Karpas-422 (cell line): ENCODE measurements around the gene SLC6A14. TPM values are rescaled to one million over a fixed set of nuclear protein-coding genes. Genes with fewer than 3 reads are reported as not detected.

Source experiments
- DNase-seq: peaks from one replicate; pipeline ENCODE4 v3.0.0-alpha.2; 2015
- H2AFZ ChIP-seq: fragments of 200-600 bp; sonication (generic); 2 replicates; pipeline ENCODE4 v1.6.1; 2014; ENCODE audit warnings: antibody characterized with exemption, low read length, mixed read lengths
- H3K27ac ChIP-seq: fragments of 200-600 bp; sonication (generic); 2 replicates; pipeline ENCODE4 v1.5.1; 2014; ENCODE audit warnings: mild to moderate bottlenecking, low read length, moderate library complexity
- H3K27me3 ChIP-seq: fragments of 200-600 bp; sonication (generic); 2 replicates; pipeline ENCODE4 v1.6.1; 2014; ENCODE audit warnings: low read length, mixed read lengths
- H3K36me3 ChIP-seq: fragments of 200-600 bp; sonication (generic); 2 replicates; pipeline ENCODE4 v1.6.1; 2014; ENCODE audit warnings: low read length, mixed read lengths; ENCODE audit not compliant: insufficient read depth
- H3K4me1 ChIP-seq: fragments of 200-600 bp; sonication (generic); 2 replicates; pipeline ENCODE4 v1.6.1; 2014; ENCODE audit warnings: mild to moderate bottlenecking, low read length, mixed read lengths
- H3K4me2 ChIP-seq: fragments of 200-600 bp; sonication (generic); 2 replicates; pipeline ENCODE4 v1.6.1; 2014; ENCODE audit warnings: low read length, low read depth, mild to moderate bottlenecking; ENCODE audit not compliant: poor library complexity, severe bottlenecking
- H3K4me3 ChIP-seq: fragments of 200-600 bp; sonication (generic); 2 replicates; pipeline ENCODE4 v1.5.1; 2014; ENCODE audit warnings: mild to moderate bottlenecking, antibody characterized with exemption, low read length, mixed read lengths
- H3K79me2 ChIP-seq: fragments of 200-600 bp; sonication (generic); 2 replicates; pipeline ENCODE4 v1.6.1; 2014; ENCODE audit warnings: mild to moderate bottlenecking, low read length, mixed read lengths
- H3K9ac ChIP-seq: fragments of 200-600 bp; sonication (generic); 2 replicates; pipeline ENCODE4 v1.6.0; 2014; ENCODE audit warnings: low read length
- H3K9me2 ChIP-seq: fragments of 200-600 bp; sonication (generic), shearing (Covaris generic); replicated peaks from 2 replicates; pipeline ENCODE4 v1.6.0; 2014; ENCODE audit warnings: mild to moderate bottlenecking, low read length, moderate library complexity; ENCODE audit not compliant: insufficient read depth
- H3K9me3 ChIP-seq: fragments of 300-700, 200-600 bp; sonication (generic); 2 replicates; pipeline ENCODE4 v1.6.1; 2014; ENCODE audit warnings: low read length, mixed read lengths
- H4K20me1 ChIP-seq: fragments of 200-600 bp; sonication (generic); 2 replicates; pipeline ENCODE4 v1.6.1; 2014; ENCODE audit warnings: mild to moderate bottlenecking, antibody characterized with exemption, low read length, low read depth; ENCODE audit not compliant: insufficient read depth
- total RNA-seq: library from RNA; depleted of rRNA; stranded (reverse); fragments of >200 nt; shearing (Covaris generic); gene quantifications from 2 replicates; pipeline ENCODE4 v1.2.3, GENCODE V29; 2014; ENCODE audit warnings: low replicate concordance

The SLC6A14 gene
- total RNA-seq, 1 experiment from 2014 or later: not detected

DNA sequence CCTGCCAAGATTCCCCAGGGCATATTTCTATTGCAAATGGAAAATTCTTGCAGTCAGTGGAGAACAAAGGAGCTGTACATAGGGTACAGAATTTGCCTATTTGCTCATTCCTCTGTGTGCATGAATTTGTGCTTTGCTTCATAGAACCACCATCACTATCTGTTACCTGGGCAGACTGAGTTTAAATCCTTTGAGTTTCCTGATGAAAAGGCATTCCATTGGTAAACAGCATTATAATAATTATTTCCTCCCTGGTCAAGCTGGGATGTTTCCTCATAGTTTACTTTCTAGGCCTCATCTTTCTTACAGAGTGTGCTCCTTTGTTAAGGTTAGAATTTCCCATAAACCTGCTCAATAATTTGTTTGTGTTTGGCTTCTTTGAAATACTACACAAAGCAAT is 809 bp upstream of the SLC6A14 start:
- Histone ChIP-seq H3K4me2 (no peak overlapping the region), H3K27ac (no peak overlapping the region), H3K4me1 (no peaks in the 10 kb centered on the region), H3K4me3 (no peak overlapping the region), H3K27me3 (no peaks in the 10 kb centered on the region), H3K79me2 (no peaks in the 10 kb centered on the region), H3K9me2 (no peaks in the 10 kb centered on the region), H3K9ac (no peak overlapping the region), H4K20me1 (no peaks in the 10 kb centered on the region), H3K9me3 (no peaks in the 10 kb centered on the region), H3K36me3 (no peaks in the 10 kb centered on the region), H2AFZ (no peak overlapping the region)
- DNase-seq: no peak

DNA sequence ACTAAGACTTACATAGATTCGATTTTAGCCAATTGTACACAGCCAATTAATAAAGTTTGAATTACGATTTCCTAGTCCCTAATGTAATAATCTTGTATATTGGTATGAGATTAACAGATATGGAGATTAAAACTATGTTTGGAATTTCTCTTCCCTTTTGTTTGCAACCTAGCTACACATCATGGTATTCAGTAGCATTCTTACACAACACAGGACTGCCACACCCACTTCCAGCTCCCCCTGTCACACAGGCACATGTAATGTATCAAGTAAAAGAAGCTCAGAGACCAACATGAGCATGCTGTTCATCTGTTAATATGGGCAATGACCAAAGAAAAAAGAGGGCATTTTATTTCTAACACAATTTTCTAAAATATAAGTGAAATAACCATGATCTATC is 12.8 kb downstream of the SLC6A14 start:
- Histone ChIP-seq H3K9ac (no peak overlapping the region), H3K27ac (no peak overlapping the region), H3K4me1 (no peaks in the 10 kb centered on the region), H3K4me2 (no peak overlapping the region), H3K79me2 (no peaks in the 10 kb centered on the region), H3K36me3 (no peaks in the 10 kb centered on the region), H3K4me3 (no peak overlapping the region), H3K9me3 (no peaks in the 10 kb centered on the region), H3K27me3 (no peaks in the 10 kb centered on the region), H4K20me1 (no peaks in the 10 kb centered on the region), H2AFZ (no peak overlapping the region), H3K9me2 (no peaks in the 10 kb centered on the region)
- no peak for DNase-seq

DNA sequence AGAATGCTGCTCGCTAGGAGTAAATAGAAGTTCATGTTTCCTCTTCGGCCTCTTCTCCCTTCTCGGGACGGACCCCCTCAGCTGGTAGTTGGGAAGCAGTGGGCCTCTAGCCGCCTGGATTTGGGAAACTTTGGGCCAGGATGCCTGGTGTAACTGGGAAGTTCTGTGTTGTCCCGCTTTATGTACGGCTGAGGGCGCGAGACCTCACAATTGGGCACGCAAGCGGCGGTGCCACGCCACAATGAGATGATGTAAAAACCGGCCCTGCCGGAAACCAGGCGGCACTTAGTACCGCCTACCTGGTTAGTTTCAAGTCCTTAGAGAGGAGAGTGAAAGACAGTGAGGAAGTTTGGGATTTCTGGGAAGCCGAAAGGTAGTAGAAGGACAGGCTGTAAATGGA is 26.4 kb downstream of the SLC6A14 start, which contains the start of gene CT83:
Gene CT83, minus strand, starts transcription at position 155 of the 400 bp plus-strand sequence. Its CDS starts 120 bp downstream, at position 35.
- no peak for DNase-seq
- no peak within 1 kb of the TSS for H3K4me3 ChIP-seq
- H3K9me2 ChIP-seq: no peaks in the 10 kb centered on the region
- H3K79me2 ChIP-seq: no peaks in the 10 kb centered on the region
- H3K9me3 ChIP-seq: no peaks in the 10 kb centered on the region
- H3K4me2 ChIP-seq: no peak within 1 kb of the TSS
- H4K20me1 ChIP-seq: no peaks in the 10 kb centered on the region
- H2AFZ ChIP-seq: no peak within 1 kb of the TSS
- no peaks in the 10 kb centered on the region for H3K27me3 ChIP-seq
- H3K27ac ChIP-seq: no peak within 1 kb of the TSS
- no peaks in the 10 kb centered on the region for H3K4me1 ChIP-seq
- H3K36me3 ChIP-seq: no peaks in the 10 kb centered on the region
- H3K9ac ChIP-seq: no peak within 1 kb of the TSS

DNA sequence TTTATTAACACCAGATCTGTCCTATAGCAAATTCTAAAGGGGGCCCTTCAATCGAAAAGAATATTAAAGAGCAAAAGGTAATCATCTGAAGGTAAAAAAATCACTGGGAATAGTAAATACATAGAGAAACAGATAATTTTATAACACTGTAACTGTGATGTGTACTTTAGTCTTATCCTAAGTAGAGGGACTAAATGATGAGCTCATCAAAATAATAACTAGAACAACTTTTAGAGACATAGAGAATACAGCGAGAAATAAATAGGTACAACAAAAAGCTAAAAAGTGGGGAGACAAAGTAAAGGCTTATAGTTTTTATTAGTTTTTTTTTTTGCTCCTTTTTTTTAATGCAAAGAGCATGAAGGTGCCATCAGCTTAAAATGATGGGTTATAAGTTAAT is 43.7 kb downstream of the SLC6A14 start:
- H3K4me2 ChIP-seq: no peak overlapping the region
- no peaks in the 10 kb centered on the region for H3K79me2 ChIP-seq
- H3K9me3 ChIP-seq: no peaks in the 10 kb centered on the region
- H3K27me3 ChIP-seq: no peaks in the 10 kb centered on the region
- H2AFZ ChIP-seq: no peak overlapping the region
- H4K20me1 ChIP-seq: no peaks in the 10 kb centered on the region
- no peak overlapping the region for H3K4me3 ChIP-seq
- H3K27ac ChIP-seq: no peak overlapping the region
- DNase-seq: no peak
- no peaks in the 10 kb centered on the region for H3K36me3 ChIP-seq
- H3K9me2 ChIP-seq: no peaks in the 10 kb centered on the region
- H3K9ac ChIP-seq: no peak overlapping the region
- H3K4me1 ChIP-seq: no peaks in the 10 kb centered on the region

DNA sequence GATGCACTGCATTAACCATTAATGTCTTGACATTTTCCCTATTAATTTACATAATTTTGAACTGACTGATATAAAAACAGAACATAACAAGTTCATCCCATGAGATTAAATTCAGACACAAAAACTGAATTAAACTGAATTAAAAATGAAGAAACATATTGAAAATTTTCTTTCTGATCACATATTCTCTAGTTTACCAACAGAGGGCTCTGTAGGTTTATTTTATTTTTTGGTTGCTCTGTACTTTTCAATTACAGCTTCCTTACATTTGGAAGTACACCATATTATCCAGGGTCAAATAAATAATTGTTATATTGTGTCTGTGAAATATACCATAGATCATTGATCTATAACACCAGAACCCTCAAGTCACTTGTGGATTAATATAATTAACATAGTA is 53.7 kb downstream of the SLC6A14 start:
- H3K4me3 ChIP-seq: no peak overlapping the region
- no peaks in the 10 kb centered on the region for H3K9me2 ChIP-seq
- no peaks in the 10 kb centered on the region for H3K4me1 ChIP-seq
- H3K9ac ChIP-seq: no peak overlapping the region
- no peak overlapping the region for H2AFZ ChIP-seq
- no peaks in the 10 kb centered on the region for H3K79me2 ChIP-seq
- no peak overlapping the region for H3K27ac ChIP-seq
- no peaks in the 10 kb centered on the region for H3K9me3 ChIP-seq
- peak; percentile 50 for DNase-seq
- no peaks in the 10 kb centered on the region for H3K36me3 ChIP-seq
- H3K27me3 ChIP-seq: no peaks in the 10 kb centered on the region
- H4K20me1 ChIP-seq: no peaks in the 10 kb centered on the region
- H3K4me2 ChIP-seq: no peak overlapping the region

DNA sequence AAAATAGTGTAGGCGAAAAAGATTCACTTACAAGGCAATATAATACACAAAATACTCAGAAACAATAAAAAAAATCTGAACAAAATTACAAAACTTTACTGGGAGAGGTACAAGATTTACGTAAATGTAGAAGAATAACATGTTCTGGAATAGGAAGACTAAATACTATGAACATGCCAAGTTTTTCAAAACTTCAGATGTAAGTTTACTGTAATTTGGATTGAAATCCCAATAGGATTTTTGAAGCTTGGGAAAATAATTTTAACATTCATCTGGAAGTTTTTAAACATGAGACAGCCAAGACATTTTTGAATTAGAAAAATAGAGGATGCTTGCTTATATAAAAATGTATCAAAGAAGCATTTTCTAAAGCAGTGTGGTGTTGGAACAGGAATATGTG is 56.9 kb downstream of the SLC6A14 start:
- Histone ChIP-seq H3K9me3 (no peaks in the 10 kb centered on the region), H3K9ac (no peak overlapping the region), H3K36me3 (no peaks in the 10 kb centered on the region), H3K4me1 (no peaks in the 10 kb centered on the region), H2AFZ (no peak overlapping the region), H3K4me3 (no peak overlapping the region), H3K27me3 (no peaks in the 10 kb centered on the region), H3K79me2 (no peaks in the 10 kb centered on the region), H3K9me2 (no peaks in the 10 kb centered on the region), H4K20me1 (no peaks in the 10 kb centered on the region), H3K27ac (no peak overlapping the region), H3K4me2 (no peak overlapping the region)
- DNase-seq: no peak

DNA sequence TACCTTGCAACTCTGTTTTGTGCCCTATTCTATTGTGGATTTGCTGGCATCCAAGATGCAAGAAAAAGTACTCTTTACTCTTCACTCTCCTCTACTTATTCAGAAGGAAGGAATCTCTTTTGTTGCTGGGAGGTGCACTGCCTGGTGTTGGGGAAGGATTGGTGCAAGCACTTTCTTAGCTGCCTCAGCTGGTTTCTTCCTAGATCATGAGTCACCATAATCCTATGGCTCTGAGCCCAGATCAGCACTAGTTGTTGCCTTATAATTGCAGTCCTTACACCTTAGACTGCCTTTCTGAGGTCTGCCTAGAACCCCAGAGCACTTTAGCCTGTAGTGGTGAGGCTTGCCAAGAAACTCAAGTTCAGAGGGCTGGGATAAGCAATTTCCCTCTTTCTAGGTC is 63.4 kb downstream of the SLC6A14 start:
- no peak for DNase-seq
- H3K9me2 ChIP-seq: no peaks in the 10 kb centered on the region
- no peak overlapping the region for H3K9ac ChIP-seq
- no peaks in the 10 kb centered on the region for H3K36me3 ChIP-seq
- H3K9me3 ChIP-seq: no peaks in the 10 kb centered on the region
- no peaks in the 10 kb centered on the region for H4K20me1 ChIP-seq
- no peak overlapping the region for H3K4me3 ChIP-seq
- no peaks in the 10 kb centered on the region for H3K27me3 ChIP-seq
- no peak overlapping the region for H3K4me2 ChIP-seq
- H3K27ac ChIP-seq: no peak overlapping the region
- no peak overlapping the region for H2AFZ ChIP-seq
- no peaks in the 10 kb centered on the region for H3K79me2 ChIP-seq
- no peaks in the 10 kb centered on the region for H3K4me1 ChIP-seq
